SK-N-DZ (cell line): ENCODE results near the gene MBD6. TPM values are rescaled to one million over a fixed set of nuclear protein-coding genes. Genes with fewer than 3 reads are reported as not detected.

ENCODE experiments used
- DNase-seq: peaks from one replicate; pipeline ENCODE4 v3.0.0-alpha.2; 2015; ENCODE audit warnings: low spot score
- polyA plus RNA-seq, 2 experiments: library from polyadenylated mRNA; depleted of rRNA; stranded (reverse); fragments of >200 nt; gene quantifications; 2 replicates each; pipeline ENCODE4 v1.2.3, GENCODE V29; 2014

Gene MBD6
- polyA plus RNA-seq (2014; cell fraction: cytosol; rRNA removed) = 2.7 and 4.0 TPM in 2 replicates
- 10.7 and 37.8 TPM in 2 replicates for polyA plus RNA-seq (2014; cell fraction: nucleus; rRNA removed)

DNA sequence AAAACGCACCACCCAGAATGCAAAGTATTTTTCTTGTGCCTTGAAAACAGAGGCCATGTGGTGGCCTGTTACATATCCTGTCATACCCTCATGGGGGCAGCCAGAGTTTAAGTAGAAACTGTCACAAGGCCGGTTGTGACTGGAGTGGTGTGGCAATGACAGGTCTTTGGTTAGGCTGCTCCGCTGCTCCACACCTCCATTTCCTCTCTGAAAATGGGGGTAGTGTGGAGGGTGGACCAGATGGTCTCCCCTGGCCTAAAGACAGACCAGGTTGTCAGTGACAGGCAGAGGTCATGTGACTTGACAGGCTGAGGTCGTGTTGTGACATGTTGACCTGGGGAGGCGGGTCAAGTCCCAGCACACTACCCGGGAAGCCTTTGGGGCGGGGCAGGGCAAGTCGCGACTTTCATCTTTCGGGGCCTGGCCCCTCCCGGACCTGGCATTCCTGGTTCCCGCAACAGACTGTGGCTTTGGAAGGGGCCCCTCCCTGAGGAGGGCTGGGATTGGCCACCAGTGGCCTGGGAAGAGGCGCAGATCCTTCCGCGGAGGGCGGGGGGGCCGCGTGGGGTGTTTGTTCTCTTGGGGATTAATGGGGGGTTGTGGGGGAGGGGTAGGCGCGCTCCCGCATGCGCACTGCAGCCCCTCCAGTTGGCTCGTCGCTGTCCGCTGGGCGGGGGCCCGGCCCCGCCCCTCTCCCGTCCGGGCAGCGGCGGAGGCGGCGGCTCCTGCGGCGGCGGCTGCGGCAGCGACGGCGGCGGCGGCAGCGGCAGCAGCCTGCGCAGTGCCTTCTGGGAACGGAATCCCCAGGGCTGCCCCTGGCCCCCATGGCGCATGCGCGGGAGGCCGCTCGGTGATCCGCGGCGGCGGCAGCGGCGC, at the start of gene MBD6:
Gene MBD6 (plus strand): TSS at position 814 of the 876 bp plus-strand sequence. CDS start 1,480 bp downstream, outside the sequence.
- peak; percentile 89 for DNase-seq

DNA sequence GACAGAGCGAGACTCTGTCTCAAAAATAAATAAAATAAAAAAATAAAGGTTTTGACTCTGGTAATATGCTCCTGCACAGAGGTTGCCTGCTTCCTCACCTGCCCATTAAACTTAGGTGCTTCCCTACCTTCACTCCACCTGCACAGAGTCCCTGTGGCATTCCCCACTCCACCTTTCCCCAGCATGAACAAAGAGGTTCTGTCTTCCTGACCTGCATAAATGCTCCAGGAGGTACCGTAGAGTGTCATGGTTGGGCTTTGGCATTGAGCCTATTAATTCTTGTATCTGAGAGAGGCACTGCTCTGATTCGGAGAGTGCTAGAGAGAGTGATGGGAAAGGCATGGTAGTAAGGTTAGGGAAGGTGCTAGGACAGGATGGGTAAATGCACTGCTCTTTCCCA, 49.2 kb upstream of the MBD6 start:
- DNase-seq = no peak

- DNase-seq = no peak
Measured at GRCh38 chr12:57473886-57474285, 48.7 kb upstream of the MBD6 start.

- DNase-seq = no peak
Measured at GRCh38 chr12:57474430-57474829, 48.2 kb upstream of the MBD6 start.

GRCh38 chr12:57474862-57475261, 47.8 kb upstream of the MBD6 start:
- no peak for DNase-seq

GRCh38 chr12:57475271-57476161, 47.1 kb upstream of the MBD6 start:
- DNase-seq = no peak

- DNase-seq = no peak
Measured at GRCh38 chr12:57476162-57476992, 46.2 kb upstream of the MBD6 start.

DNA sequence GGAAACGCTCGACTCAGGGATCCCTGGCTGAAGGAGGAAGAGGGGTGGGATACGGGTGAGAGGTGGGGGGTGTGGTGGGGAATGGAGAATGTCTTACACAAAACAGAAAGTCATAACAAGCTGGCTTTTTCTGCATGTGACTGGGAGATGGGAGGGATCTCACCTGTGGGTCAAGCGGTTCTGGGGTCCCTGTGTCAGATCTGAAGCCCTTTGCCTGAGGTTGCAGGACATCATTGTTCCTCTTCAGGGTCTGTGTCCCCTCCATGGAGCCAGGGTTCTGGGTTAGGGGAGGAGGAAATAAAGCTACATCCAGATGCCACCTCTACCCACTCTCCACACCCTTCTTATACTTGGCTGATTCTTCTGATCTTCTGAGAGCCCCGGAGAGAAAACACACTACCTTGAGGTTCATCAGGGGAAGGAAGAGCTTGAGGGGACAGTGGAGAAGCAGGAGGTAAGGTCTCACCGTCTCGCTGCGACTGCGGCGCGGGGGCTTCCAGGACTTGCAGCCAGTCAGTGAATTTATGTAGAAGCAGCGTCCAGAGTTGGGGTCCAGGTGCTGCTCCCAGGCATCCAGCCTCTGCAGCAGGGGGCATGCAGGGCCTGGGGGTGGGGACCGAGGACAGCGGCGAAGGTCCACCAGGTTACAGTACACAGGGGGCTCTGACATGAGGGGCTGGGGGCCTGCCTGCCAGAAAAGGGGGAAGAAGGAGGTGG, 45.5 kb upstream of the MBD6 start:
- no peak for DNase-seq

- no peak for DNase-seq
Measured at GRCh38 chr12:57477710-57478681, 44.6 kb upstream of the MBD6 start.

GRCh38 chr12:57479043-57479375, 43.6 kb upstream of the MBD6 start:
- DNase-seq = no peak

GRCh38 chr12:57479376-57480115, 43.1 kb upstream of the MBD6 start, which contains the start of gene ARHGAP9:
Gene ARHGAP9 (minus strand): TSS chr12:57479866. CDS start chr12:57479406, 460 bp downstream.
- DNase-seq = no peak

- DNase-seq = no peak
Measured at GRCh38 chr12:57481671-57482070, 41.0 kb upstream of the MBD6 start.

GRCh38 chr12:57483466-57483865, 39.2 kb upstream of the MBD6 start:
- DNase-seq = no peak

DNA sequence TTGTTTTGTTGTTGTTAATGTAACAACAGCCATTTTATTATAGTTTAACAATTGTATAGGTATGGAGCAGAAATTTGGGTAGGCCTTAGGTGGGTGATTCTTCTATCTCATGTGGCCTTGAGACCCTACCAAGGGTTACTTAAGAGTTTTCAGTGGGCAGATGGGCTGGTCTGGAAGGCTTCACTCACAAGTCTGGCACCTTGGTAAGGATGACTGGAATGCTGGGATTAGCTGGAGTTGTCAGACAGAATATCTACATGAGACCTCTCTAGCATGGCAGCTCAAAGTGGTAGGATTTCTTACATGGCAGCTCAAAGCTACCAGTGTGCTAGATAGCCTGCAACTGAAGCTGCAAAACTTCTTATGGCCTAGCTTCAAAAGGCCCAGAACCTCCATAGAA, 36.9 kb upstream of the MBD6 start:
- no peak for DNase-seq

DNA sequence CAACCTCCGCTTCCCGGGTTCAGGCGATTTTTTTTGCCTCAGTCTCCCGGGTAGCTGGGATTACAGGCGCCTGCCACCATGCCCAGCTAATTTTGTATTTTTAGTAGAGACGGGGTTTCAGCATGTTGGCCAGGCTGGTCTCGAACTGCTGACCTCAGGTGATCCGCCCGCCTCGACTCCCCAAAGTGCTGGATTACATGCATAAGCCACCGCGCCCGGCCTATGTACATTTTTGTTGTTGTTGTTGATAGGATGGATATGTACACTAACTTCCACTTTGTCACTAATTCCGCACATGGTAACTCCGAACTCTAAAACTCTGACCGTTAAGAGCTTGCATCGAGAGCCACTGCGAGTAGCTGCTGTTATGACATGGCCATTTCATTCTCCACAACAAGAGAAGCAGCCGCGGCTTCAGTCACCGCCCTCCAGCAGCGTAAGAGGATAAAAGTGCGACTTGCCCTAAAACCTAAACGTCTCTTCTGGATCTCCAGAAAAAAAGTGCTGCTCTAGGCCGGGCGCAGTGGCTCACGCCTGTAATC, 35.5 kb upstream of the MBD6 start:
- DNase-seq = no peak

DNA sequence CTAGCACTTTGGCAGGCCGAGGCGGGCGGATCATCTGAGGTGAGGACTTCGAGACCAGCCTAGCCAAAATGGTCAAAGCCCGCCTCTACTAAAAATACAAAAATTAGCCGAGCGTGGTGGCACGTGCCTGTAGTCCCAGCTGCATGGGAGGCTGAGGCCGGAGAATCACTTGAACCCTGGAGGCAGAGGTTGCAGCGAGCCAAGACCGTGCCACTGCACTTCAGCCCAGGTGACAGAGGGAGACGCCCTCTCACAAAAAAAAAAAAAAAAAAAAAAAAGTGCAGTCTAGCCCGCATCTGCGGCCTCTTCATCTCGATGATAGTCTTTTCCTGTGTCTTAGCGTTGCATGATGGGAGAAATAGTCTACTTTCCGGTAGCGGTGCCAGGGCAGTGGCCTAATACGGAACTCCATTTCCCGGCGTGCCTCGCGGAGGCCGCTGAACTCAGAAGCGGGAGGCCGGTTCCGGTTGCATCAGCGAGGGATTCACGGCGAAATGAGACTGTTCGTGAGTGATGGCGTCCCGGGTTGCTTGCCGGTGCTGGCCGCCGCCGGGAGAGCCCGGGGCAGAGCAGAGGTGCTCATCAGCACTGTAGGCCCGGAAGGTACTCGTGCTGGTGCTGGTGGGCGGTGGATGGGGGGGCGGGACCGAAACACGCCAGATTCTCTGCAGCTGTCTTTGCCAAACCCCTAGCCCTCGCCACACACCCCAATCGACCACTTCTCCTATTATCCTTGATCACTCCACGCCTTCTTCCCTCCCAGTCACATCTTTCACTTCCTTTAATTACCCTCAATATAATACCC, 34.8 kb upstream of the MBD6 start, which contains the start of gene MARS1:
Gene MARS1 (plus strand): TSS at position 472 of the 805 bp plus-strand sequence. CDS start 23 bp downstream, at position 495.
- DNase-seq = peak; percentile 98

- no peak for DNase-seq
Measured at GRCh38 chr12:57488402-57489156, 34.0 kb upstream of the MBD6 start.
